Mesothelial cell of epicardium (in vitro differentiated cells): ENCODE data around the gene WARS2. TPM values are rescaled to one million over a fixed set of nuclear protein-coding genes. Genes with fewer than 3 reads are reported as not detected.
A peak's percentile ranks its signal among the peaks of the same experiment; 100 is the strongest.

Source experiments
- DNase-seq, 2 experiments: peaks; one replicate each; pipeline ENCODE4 v3.0.0; 2021; ENCODE audit warnings: low spot score in 2 of 2; ENCODE audit not compliant: unreplicated experiment in 2 of 2
- H3K27ac Mint-ChIP-seq: 2 replicates; pipeline ENCODE4 v1.8.0; 2021; ENCODE audit warnings: mixed read lengths
- H3K27me3 Mint-ChIP-seq: 2 replicates; pipeline ENCODE4 v1.8.0; 2021; ENCODE audit warnings: low read depth, mixed read lengths
- H3K36me3 Mint-ChIP-seq: 2 replicates; pipeline ENCODE4 v1.8.0; 2021; ENCODE audit warnings: mixed read lengths
- H3K4me1 Mint-ChIP-seq: 2 replicates; pipeline ENCODE4 v1.8.0; 2021; ENCODE audit warnings: mixed read lengths
- H3K4me3 Mint-ChIP-seq: 2 replicates; pipeline ENCODE4 v1.8.0; 2021; ENCODE audit warnings: mild to moderate bottlenecking, moderate library complexity, mixed read lengths
- H3K9me3 Mint-ChIP-seq: 2 replicates; pipeline ENCODE4 v1.8.0; 2021; ENCODE audit warnings: mixed read lengths
- CTCF ChIP-seq: fragments of 200-600 bp; sonication (generic); IDR thresholded peaks from one replicate; pipeline ENCODE4 v1.5.0; 2021; ENCODE audit warnings: antibody characterized with exemption; ENCODE audit not compliant: unreplicated experiment
- total RNA-seq: library from RNA; stranded (reverse); gene quantifications from 3 replicates; pipeline ENCODE4 v1.2.1, GENCODE V29; 2021

WARS2 gene
- total RNA-seq, 1 donor from 2014 or later = 18.7 TPM

DNA sequence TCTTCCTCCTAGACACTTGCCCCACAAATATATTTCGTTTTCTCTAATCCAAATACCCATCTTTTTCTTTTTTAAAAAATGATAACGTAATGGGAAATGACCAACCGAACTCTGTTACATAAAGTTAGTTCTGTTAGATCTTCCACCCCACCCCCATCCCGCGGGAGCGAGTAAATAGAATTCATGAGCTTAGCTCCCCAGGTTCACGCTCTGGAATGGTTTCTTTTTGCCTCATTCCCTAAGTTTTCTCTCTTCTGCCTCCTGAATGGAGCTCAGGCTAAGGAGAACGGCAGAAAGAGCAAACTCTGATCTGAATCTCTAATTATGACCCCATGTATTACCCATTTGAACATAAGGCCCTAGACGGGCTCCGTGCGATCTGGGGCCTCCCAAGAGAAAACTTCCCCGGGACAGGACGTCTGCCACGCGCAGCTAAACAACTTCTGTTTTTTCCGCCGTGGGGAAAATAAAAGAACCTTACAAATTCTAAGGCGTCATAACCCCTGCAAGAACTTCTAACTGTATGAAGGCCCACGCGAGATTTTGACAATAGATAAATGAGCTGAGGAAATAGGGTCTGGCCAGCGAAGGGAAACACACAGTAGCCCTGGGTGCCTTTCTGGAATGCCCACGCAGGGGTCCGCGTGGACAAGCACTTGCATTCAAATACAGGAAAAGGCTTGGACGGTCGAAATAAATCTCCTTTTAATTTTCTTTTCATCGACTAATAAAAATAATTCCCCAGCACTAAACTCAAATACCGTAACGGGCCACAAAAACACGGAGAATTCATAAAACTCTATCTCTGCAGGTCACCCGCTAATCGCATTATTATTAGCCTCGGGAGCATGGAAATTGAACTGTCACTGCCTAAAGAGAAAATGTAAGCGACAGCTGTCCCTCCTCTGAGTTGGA, 154.6 kb downstream of the WARS2 start:
- Mint-ChIP-seq H3K27me3 (peaks cover 99% of the 10 kb centered on the region), H3K9me3 (no peaks in the 10 kb centered on the region), H3K36me3 (no peaks in the 10 kb centered on the region), H3K4me3 (no peak overlapping the region), H3K4me1 (peaks cover 41% of the 10 kb centered on the region), H3K27ac (no peak overlapping the region)
- no peak for DNase-seq
- TF ChIP-seq CTCF = no peak

- H3K27me3 Mint-ChIP-seq = peaks cover 99% of the 10 kb centered on the region
- H3K27ac Mint-ChIP-seq = no peak overlapping the region
- H3K36me3 Mint-ChIP-seq = no peaks in the 10 kb centered on the region
- DNase-seq = no peak
- no peaks in the 10 kb centered on the region for H3K9me3 Mint-ChIP-seq
- peaks cover 44% of the 10 kb centered on the region for H3K4me1 Mint-ChIP-seq
- no peak for TF ChIP-seq CTCF
- H3K4me3 Mint-ChIP-seq = peak overlapping the region; percentile 49
Measured at GRCh38 chr1:118984722-118985639, 155.5 kb downstream of the WARS2 start.

GRCh38 chr1:118984086-118984721, 156.2 kb downstream of the WARS2 start:
- Mint-ChIP-seq H3K9me3 (no peaks in the 10 kb centered on the region), H3K4me1 (peaks cover 46% of the 10 kb centered on the region), H3K27ac (no peak overlapping the region), H3K27me3 (peaks cover 98% of the 10 kb centered on the region), H3K4me3 (peak overlapping the region; percentile 49), H3K36me3 (no peaks in the 10 kb centered on the region)
- DNase-seq = peak in 1 of 2 experiments; percentile 65
- TF ChIP-seq CTCF = no peak

DNA sequence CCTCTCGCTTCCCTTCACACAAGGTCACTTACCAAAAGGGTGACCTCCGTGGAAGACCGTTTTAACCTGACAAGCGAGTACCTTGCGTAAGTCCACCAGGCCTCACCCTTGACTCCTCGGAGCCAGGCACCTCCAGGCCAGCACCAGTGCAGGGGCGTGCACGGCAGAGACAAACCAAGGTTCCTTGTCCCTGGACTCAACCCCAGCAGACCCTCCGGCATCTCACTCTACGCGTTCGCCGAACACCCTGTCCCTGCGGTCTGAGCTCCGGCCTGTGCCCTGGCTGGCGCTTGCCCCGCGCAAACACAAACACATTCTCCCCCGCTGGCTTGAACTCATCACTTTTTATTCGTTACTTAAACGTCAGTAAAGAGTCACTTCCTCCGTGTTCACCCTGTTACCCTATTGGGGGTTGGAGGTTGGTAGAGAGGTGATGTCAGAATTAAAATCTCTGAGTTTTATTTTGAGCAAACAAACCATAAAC, 156.9 kb downstream of the WARS2 start:
- H3K4me3 Mint-ChIP-seq = no peak overlapping the region
- no peaks in the 10 kb centered on the region for H3K36me3 Mint-ChIP-seq
- no peaks in the 10 kb centered on the region for H3K9me3 Mint-ChIP-seq
- TF ChIP-seq CTCF = no peak
- H3K4me1 Mint-ChIP-seq = peaks cover 41% of the 10 kb centered on the region
- H3K27me3 Mint-ChIP-seq = peaks cover 98% of the 10 kb centered on the region
- no peak overlapping the region for H3K27ac Mint-ChIP-seq
- DNase-seq = no peak

- peaks cover 36% of the 10 kb centered on the region for H3K4me1 Mint-ChIP-seq
- H3K27ac Mint-ChIP-seq = no peak overlapping the region
- H3K9me3 Mint-ChIP-seq = no peaks in the 10 kb centered on the region
- no peaks in the 10 kb centered on the region for H3K36me3 Mint-ChIP-seq
- DNase-seq = no peak
- TF ChIP-seq CTCF = no peak
- peaks cover 98% of the 10 kb centered on the region for H3K27me3 Mint-ChIP-seq
- no peak overlapping the region for H3K4me3 Mint-ChIP-seq
Measured at GRCh38 chr1:118982821-118983557, 157.5 kb downstream of the WARS2 start.
